Spleen (tissue), 7 donors: ENCODE measurements around the gene MEFV.
"Not testable (repeated sequence)": the region's sequence is repeated elsewhere in the genome, so short reads cannot be mapped to it uniquely, and the experiment has no call there.

ENCODE experiments used
- POLR2A ChIP-seq, 3 donors: fragments of 450-650 bp; IDR thresholded peaks; one replicate each; pipeline ENCODE4 v1.5.1; 2017; ENCODE audit warnings: antibody characterized with exemption in 3 of 3, mild to moderate bottlenecking in 1 of 3
- POLR2AphosphoS5 ChIP-seq, 3 donors: sonication (generic); formaldehyde crosslinking; IDR thresholded peaks; one replicate each; pipeline ENCODE4 v1.5.1; 2017; ENCODE audit warnings: antibody characterized with exemption in 3 of 3
- TF ChIP-seq, protein P1 (sequence below), 11 experiments: fragments of 200-600 bp in 7 of 11; fragments of 450-650 bp in 4 of 11; sonication (generic) in 4 of 11; IDR thresholded peaks in 8 of 11; conservative IDR thresholded peaks in 3 of 11; 1 replicate in 7 of 11; 2 replicates in 4 of 11; pipeline versions ENCODE4 v1.4.0 to v1.8.0; 2016 to 2021; ENCODE audit warnings: antibody characterized with exemption in 11 of 11, inconsistent platforms in 4 of 11, mild to moderate bottlenecking in 1 of 11
- donor health status: DM: no; HTN: no; CAD: no; lungs with moderate emphysema.
- donor health status: DM: no; HTN: no; CAD: no.
- donor health status: DM: no; HTN: no; CAD: no.

DNA sequence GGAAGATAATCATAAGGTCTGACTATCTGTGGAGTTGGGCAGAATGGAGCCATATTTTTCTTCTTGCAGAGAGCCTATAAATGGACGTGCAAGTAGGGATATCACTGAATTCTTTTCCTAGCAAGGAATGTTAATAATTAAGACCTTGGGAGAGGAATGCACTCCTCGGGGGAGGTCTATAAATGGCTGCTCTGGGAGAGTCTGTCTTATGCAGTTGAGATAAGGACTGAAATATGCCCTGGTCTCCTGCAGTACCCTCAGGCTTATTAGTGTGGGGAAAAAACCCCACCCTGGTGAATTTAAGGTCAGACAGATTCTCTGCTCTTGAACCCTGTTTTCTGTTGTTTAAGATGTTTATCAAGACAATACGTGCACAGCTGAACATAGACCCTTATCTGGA, 50.5 kb downstream of the MEFV start:
- TF ChIP-seq, protein P1, sequence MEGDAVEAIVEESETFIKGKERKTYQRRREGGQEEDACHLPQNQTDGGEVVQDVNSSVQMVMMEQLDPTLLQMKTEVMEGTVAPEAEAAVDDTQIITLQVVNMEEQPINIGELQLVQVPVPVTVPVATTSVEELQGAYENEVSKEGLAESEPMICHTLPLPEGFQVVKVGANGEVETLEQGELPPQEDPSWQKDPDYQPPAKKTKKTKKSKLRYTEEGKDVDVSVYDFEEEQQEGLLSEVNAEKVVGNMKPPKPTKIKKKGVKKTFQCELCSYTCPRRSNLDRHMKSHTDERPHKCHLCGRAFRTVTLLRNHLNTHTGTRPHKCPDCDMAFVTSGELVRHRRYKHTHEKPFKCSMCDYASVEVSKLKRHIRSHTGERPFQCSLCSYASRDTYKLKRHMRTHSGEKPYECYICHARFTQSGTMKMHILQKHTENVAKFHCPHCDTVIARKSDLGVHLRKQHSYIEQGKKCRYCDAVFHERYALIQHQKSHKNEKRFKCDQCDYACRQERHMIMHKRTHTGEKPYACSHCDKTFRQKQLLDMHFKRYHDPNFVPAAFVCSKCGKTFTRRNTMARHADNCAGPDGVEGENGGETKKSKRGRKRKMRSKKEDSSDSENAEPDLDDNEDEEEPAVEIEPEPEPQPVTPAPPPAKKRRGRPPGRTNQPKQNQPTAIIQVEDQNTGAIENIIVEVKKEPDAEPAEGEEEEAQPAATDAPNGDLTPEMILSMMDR (IDR thresholded peaks at IDR 0.05 in 8 of 11, conservative IDR thresholded peaks at IDR 0.05 in 3 of 11) = not testable (repeated sequence)
- not testable (repeated sequence) for TF ChIP-seq POLR2A, POLR2AphosphoS5 (IDR thresholded peaks at IDR 0.05)
